ENCODE measurements around the gene OR10A6.

DNA sequence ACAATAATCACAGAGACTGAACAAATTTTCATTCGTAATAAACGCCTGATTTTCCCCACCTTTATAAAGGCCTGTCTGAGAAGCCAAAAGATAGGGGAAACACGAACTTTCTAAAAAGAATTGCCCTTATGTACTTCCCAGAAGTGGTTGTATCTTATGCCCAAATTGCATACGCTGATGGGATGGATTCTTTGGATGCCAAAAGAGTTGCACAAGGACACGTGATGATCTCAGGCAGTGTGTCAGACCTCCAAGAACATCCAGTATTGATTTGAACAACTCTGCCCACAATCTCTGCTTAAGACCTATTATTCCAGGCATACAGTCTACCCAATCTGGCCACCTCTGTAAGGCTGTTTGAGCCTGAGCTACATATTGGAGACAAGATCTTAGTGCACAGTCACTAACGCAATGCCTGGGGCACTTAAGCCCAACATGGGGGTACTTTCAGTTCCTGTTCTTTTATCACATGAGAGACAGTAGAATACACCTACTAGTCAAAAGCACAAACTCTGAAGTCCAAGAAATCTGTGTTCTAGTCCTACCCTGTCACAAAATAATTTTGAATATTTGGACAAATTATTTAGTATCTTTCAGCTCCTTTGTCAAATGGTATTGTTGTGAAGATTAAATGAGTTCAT, 38.9 kb downstream of the OR10A6 start:
- no peak for TF ChIP-seq CTCF (IDR thresholded peaks at IDR 0.05)
- TF ChIP-seq POLR2A (IDR thresholded peaks at IDR 0.05): no peak
- TF ChIP-seq EP300 (IDR thresholded peaks at IDR 0.05): no peak
- TF ChIP-seq POLR2AphosphoS5 (IDR thresholded peaks at IDR 0.05): no peak
